ENCODE data around the gene CHD3.

CHD3 gene

DNA sequence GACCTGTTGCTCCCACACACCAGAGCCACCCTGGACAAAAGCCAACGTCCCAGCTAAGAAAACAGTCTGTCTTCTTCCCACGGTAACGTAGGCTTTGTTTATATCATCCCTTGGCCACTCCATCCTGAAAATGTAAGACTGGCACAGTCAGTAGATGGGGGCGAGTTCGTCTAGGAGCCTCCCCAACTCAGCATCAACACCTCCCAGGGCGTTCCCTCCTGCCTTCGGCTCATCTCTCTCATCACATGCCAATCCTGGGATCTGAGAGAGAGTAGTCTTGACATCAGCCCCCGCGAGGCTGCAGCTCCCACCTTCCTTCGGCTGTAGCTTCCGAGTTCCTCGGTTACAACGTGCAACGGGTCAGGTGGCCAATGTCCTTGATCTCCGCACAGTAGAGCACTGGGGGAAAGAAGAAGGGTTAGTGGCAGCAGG lies 26.6 kb downstream of the CHD3 start:
- ChIA-PET POLR2A (interaction anchor here (1.0 to 1.1 kb wide), 3 partner anchors 18 to 70 kb away, joined by 3 to 5 read pairs (median 5); no protein-coding TSS in a partner anchor), CTCF (interaction anchor here (0.9 to 15.1 kb wide), 8 partner anchors 17 to 145 kb away, joined by 3 to 234 read pairs (median 6); partner anchors contain the start of genes CNTROB, KCNAB3 and TRAPPC1)
- no peak for DNase-seq (ENCODE audit: extremely low spot score)
- no peak for TF ChIP-seq CTCF (IDR thresholded peaks at IDR 0.05; ENCODE audit: control extremely low read depth, extremely low read depth, low read depth, missing control alignments)

- ChIA-PET CTCF (interaction anchor here (0.7 to 15.1 kb wide), 12 partner anchors 9 to 144 kb away, joined by 3 to 234 read pairs (median 5); partner anchors contain the start of genes CNTROB, GUCY2D, KCNAB3 and TRAPPC1), POLR2A (interaction anchor here (0.6 to 1.1 kb wide), 4 partner anchors 17 to 71 kb away, joined by 3 to 5 read pairs (median 5); no protein-coding TSS in a partner anchor)
- peak; percentile 85 for DNase-seq (ENCODE audit: extremely low spot score)
- no peak for TF ChIP-seq CTCF (IDR thresholded peaks at IDR 0.05; ENCODE audit: control extremely low read depth, extremely low read depth, low read depth, missing control alignments)
These were observed 27.2 kb downstream of the CHD3 start, which contains the start of gene RNF227 for GRCh38 chr17:7915611-7916384. RNF227 (minus strand) TSS chr17:7916289; CDS start chr17:7916195, 94 bp downstream.

DNA sequence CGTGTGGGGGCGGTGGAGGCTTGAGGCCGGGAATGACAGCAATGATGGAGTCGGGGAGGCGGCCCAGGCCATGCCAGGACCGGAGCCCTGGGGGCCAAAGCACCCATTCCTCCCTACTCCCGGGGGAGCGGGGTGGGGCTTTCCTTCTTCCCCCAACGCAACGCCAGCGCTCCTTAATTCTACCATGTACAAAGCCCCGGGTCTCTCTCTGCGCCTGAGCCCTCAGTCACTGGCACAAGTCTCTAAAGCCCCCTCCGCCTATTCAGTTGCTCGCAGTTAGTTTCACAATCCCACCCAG lies 27.7 kb downstream of the CHD3 start:
- no peak for DNase-seq (ENCODE audit: extremely low spot score)
- ChIA-PET CTCF (interaction anchor here (0.7 to 15.1 kb wide), 13 partner anchors 10 to 177 kb away, joined by 3 to 234 read pairs (median 5); partner anchors contain the start of genes CNTROB, GUCY2D, KCNAB3 and TRAPPC1), POLR2A (interaction anchor here (0.6 to 1.1 kb wide), 3 partner anchors 17 to 72 kb away, joined by 3 to 5 read pairs (median 5); no protein-coding TSS in a partner anchor)
- TF ChIP-seq CTCF (IDR thresholded peaks at IDR 0.05; ENCODE audit: control extremely low read depth, extremely low read depth, low read depth, missing control alignments) = no peak

DNA sequence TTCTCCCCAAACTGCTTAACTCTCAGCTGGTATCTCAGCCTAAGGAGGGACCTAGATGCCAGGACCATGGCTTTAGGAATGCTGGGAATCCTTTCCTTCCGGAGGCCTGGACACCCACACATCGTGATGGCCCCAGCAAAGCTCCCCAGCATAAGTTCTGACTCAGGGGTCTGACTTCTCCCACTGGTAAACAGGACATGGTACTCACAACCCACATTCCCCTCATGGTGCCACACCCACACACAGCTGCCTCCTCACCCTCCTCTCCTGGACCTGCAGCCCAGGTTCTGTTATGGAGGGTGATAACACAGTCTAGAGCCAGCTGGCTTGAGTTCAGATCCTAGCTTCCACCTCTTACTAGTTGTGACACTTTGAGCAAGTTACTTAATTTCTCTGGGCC lies 28.2 kb downstream of the CHD3 start:
- ChIA-PET POLR2A (no interaction called here), CTCF (interaction anchor here (1.1 to 15.1 kb wide), 9 partner anchors 9 to 194 kb away, joined by 3 to 234 read pairs (median 5); partner anchors contain the start of genes CNTROB, GUCY2D, KCNAB3 and TRAPPC1)
- no peak for DNase-seq (ENCODE audit: extremely low spot score)
- TF ChIP-seq CTCF (IDR thresholded peaks at IDR 0.05; ENCODE audit: control extremely low read depth, extremely low read depth, low read depth, missing control alignments) = no peak

DNA sequence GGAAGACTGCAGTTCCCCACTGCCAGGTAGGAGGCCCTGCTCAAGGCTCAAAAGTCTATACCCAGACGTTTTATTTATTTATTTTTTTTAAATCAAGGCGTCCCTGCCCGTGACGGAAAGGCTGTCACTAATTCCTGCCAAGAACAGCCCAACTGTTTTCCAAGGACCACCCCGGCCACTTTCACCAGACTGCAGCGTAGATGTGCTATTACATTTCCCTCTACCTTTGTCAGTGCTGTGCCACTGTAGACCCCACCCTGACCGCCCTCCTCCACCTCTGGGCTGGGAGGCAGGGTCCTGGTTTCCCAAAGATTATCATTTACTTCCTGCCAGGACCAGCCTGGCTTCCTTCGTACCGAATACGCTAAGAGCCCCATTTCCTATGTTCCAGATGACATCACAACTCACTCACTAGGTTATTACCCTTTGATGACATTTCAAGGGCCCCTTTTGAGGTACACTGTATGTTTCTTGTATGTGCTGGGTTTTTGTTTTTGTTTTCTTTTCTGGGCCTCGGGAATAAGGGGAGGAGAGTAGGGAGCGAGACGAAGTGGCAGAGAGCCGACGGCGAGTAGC lies 33.8 kb downstream of the CHD3 start:
- POLR2A ChIA-PET = no interaction called here
- TF ChIP-seq CTCF (IDR thresholded peaks at IDR 0.05; ENCODE audit: control extremely low read depth, extremely low read depth, low read depth, missing control alignments) = no peak
- CTCF ChIA-PET = interaction anchor here (1.0 to 15.1 kb wide), 6 partner anchors 10 to 135 kb away, joined by 3 to 234 read pairs (median 8); partner anchors contain the start of genes CNTROB, KCNAB3 and TRAPPC1
- no peak for DNase-seq (ENCODE audit: extremely low spot score)

Data from GM10248 (cell line).